ENCODE data around the gene RB1.

RB1 gene

GRCh38 chr13:48386816-48387215, 83.3 kb downstream of the RB1 start:
- no peak overlapping the region for H2AFZ ChIP-seq
- no peaks in the 10 kb centered on the region for H3K4me1 ChIP-seq
- H3K79me2 ChIP-seq: no peaks in the 10 kb centered on the region
- H3K36me3 ChIP-seq (ENCODE audit: control insufficient read depth, insufficient read depth, low read length): no peaks in the 10 kb centered on the region
- no peak overlapping the region for H3K4me2 ChIP-seq (ENCODE audit: low read length)
- no peaks in the 10 kb centered on the region for H3K9me3 ChIP-seq (ENCODE audit: control insufficient read depth, low read length)
- H3K27ac ChIP-seq: no peak overlapping the region
- H3K27me3 ChIP-seq (ENCODE audit: control insufficient read depth, insufficient read depth, low read length): no peaks in the 10 kb centered on the region
- H3K9ac ChIP-seq: no peak overlapping the region
- TF ChIP-seq, protein P1, sequence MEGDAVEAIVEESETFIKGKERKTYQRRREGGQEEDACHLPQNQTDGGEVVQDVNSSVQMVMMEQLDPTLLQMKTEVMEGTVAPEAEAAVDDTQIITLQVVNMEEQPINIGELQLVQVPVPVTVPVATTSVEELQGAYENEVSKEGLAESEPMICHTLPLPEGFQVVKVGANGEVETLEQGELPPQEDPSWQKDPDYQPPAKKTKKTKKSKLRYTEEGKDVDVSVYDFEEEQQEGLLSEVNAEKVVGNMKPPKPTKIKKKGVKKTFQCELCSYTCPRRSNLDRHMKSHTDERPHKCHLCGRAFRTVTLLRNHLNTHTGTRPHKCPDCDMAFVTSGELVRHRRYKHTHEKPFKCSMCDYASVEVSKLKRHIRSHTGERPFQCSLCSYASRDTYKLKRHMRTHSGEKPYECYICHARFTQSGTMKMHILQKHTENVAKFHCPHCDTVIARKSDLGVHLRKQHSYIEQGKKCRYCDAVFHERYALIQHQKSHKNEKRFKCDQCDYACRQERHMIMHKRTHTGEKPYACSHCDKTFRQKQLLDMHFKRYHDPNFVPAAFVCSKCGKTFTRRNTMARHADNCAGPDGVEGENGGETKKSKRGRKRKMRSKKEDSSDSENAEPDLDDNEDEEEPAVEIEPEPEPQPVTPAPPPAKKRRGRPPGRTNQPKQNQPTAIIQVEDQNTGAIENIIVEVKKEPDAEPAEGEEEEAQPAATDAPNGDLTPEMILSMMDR (IDR thresholded peaks at IDR 0.05): no peak
- no peak overlapping the region for H3K4me3 ChIP-seq (ENCODE audit: low read depth, low read length)

DNA sequence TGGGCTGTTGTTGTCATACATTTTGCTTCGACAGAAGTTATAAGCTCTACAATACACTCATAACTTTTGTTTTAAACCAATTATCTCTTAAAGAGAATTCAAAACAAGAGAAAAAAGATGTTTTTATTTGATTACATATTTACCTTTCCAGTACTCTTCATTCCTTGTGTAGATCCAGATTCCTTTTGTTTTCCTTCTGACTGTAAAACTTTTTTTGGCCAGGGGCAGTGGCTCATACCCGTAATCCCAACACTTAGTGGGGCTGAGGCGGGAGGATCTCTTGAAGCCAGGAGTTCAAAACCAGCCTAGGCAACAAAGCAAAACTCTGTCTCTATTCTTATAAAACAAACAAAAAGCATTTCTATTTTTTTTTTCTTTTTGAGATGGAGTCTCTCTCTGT, 87.7 kb downstream of the RB1 start:
- no peak overlapping the region for H3K27ac ChIP-seq
- no peaks in the 10 kb centered on the region for H3K9me3 ChIP-seq (ENCODE audit: control insufficient read depth, low read length)
- no peak overlapping the region for H3K9ac ChIP-seq
- no peak overlapping the region for H3K4me2 ChIP-seq (ENCODE audit: low read length)
- TF ChIP-seq, protein P1 (IDR thresholded peaks at IDR 0.05): no peak
- no peaks in the 10 kb centered on the region for H3K36me3 ChIP-seq (ENCODE audit: control insufficient read depth, insufficient read depth, low read length)
- no peaks in the 10 kb centered on the region for H3K79me2 ChIP-seq
- H3K4me3 ChIP-seq (ENCODE audit: low read depth, low read length): no peak overlapping the region
- no peak overlapping the region for H2AFZ ChIP-seq
- no peaks in the 10 kb centered on the region for H3K4me1 ChIP-seq
- no peaks in the 10 kb centered on the region for H3K27me3 ChIP-seq (ENCODE audit: control insufficient read depth, insufficient read depth, low read length)

GRCh38 chr13:48393030-48393697, 89.6 kb downstream of the RB1 start:
- H3K27ac ChIP-seq: no peak overlapping the region
- no peaks in the 10 kb centered on the region for H3K27me3 ChIP-seq (ENCODE audit: control insufficient read depth, insufficient read depth, low read length)
- TF ChIP-seq, protein P1 (IDR thresholded peaks at IDR 0.05): no peak
- no peak overlapping the region for H3K9ac ChIP-seq
- H3K4me1 ChIP-seq: no peaks in the 10 kb centered on the region
- H3K9me3 ChIP-seq (ENCODE audit: control insufficient read depth, low read length): no peaks in the 10 kb centered on the region
- H3K79me2 ChIP-seq: no peaks in the 10 kb centered on the region
- H2AFZ ChIP-seq: no peak overlapping the region
- no peaks in the 10 kb centered on the region for H3K36me3 ChIP-seq (ENCODE audit: control insufficient read depth, insufficient read depth, low read length)
- no peak overlapping the region for H3K4me3 ChIP-seq (ENCODE audit: low read depth, low read length)
- no peak overlapping the region for H3K4me2 ChIP-seq (ENCODE audit: low read length)

DNA sequence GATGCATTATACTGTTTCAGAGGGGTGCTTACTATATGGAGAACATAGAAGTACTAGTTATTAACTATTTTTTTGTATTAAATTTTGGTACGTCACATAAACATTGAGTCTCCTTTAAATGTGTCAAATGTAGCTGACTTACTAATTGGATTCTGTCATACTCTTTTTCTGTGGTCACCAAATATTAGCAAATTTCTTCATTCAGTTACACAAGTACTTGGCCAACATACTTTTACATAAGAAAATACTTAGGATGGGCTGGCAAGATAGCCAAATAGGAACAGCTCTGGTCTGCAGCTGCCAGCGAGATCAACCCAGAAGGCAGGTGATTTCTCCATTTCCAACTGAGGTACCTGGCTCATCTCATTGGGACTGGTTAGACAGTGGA, 90.1 kb downstream of the RB1 start:
- Histone ChIP-seq H3K79me2 (no peaks in the 10 kb centered on the region), H2AFZ (no peak overlapping the region), H3K27me3 (ENCODE audit: control insufficient read depth, insufficient read depth, low read length) (no peaks in the 10 kb centered on the region), H3K27ac (no peak overlapping the region), H3K4me2 (ENCODE audit: low read length) (no peak overlapping the region), H3K36me3 (ENCODE audit: control insufficient read depth, insufficient read depth, low read length) (no peaks in the 10 kb centered on the region), H3K4me3 (ENCODE audit: low read depth, low read length) (no peak overlapping the region), H3K9me3 (ENCODE audit: control insufficient read depth, low read length) (no peaks in the 10 kb centered on the region), H3K9ac (no peak overlapping the region), H3K4me1 (no peaks in the 10 kb centered on the region)
- TF ChIP-seq, protein P1 (IDR thresholded peaks at IDR 0.05): no peak

DNA sequence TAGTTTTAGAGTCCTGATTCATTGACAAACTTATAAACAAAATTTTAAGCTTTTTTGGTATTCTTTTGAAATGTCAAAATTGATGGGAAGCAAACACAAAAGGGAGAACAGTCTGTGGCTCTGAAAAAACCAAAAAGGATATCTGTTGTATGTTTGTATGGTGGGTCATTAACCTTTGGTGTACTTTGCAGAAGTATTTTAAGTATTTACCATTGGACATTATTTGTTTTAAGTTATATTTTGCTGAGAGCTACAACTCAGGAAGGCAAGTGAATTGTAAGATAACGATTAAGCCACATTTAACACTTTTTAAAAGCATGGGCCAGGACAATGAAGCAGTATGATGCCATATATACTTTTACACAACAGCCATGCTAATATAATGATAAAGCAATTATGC, 94.2 kb downstream of the RB1 start:
- Histone ChIP-seq H3K4me1 (no peaks in the 10 kb centered on the region), H3K27ac (no peak overlapping the region), H3K9me3 (ENCODE audit: control insufficient read depth, low read length) (no peaks in the 10 kb centered on the region), H3K4me2 (ENCODE audit: low read length) (no peak overlapping the region), H3K36me3 (ENCODE audit: control insufficient read depth, insufficient read depth, low read length) (no peaks in the 10 kb centered on the region), H3K27me3 (ENCODE audit: control insufficient read depth, insufficient read depth, low read length) (no peaks in the 10 kb centered on the region), H3K9ac (no peak overlapping the region), H3K4me3 (ENCODE audit: low read depth, low read length) (no peak overlapping the region), H3K79me2 (no peaks in the 10 kb centered on the region), H2AFZ (no peak overlapping the region)
- TF ChIP-seq, protein P1 (IDR thresholded peaks at IDR 0.05): no peak

All from parathyroid adenoma (tissue), 2 donors.